GM19238 (cell line): Measurements from ENCODE around the gene BEGAIN.

ENCODE experiments used
- DNase-seq: peaks from one replicate; pipeline ENCODE4 v3.0.0; 2011; ENCODE audit warnings: low spot score; ENCODE audit not compliant: insufficient read length

BEGAIN gene

GRCh38 chr14:100587086-100587762, at the start of gene BEGAIN:
Gene BEGAIN, minus strand, starts transcription at chr14:100587417. Its CDS starts 127 bp downstream, at chr14:100587290.
- DNase-seq, result no peak

GRCh38 chr14:100636559-100636958, 49.3 kb upstream of the BEGAIN start:
- no peak for DNase-seq

- no peak for DNase-seq
Measured at GRCh38 chr14:100634026-100634425, 46.8 kb upstream of the BEGAIN start.

- DNase-seq, result no peak
Measured at GRCh38 chr14:100633406-100633805, 46.2 kb upstream of the BEGAIN start.

- no peak for DNase-seq
Measured at GRCh38 chr14:100629696-100630095, 42.5 kb upstream of the BEGAIN start.

GRCh38 chr14:100629098-100629497, 41.9 kb upstream of the BEGAIN start:
- DNase-seq, result no peak

- no peak for DNase-seq
Measured at GRCh38 chr14:100628225-100628624, 41.0 kb upstream of the BEGAIN start.

- DNase-seq, result no peak
Measured at GRCh38 chr14:100626614-100627013, 39.4 kb upstream of the BEGAIN start.

GRCh38 chr14:100623961-100624360, 36.7 kb upstream of the BEGAIN start:
- no peak for DNase-seq

GRCh38 chr14:100623557-100623956, 36.3 kb upstream of the BEGAIN start:
- DNase-seq, result no peak

GRCh38 chr14:100622708-100623485, 35.7 kb upstream of the BEGAIN start:
- no peak for DNase-seq

GRCh38 chr14:100622224-100622623, 35.0 kb upstream of the BEGAIN start:
- DNase-seq, result no peak

- DNase-seq, result no peak
Measured at GRCh38 chr14:100621806-100622205, 34.6 kb upstream of the BEGAIN start.

- no peak for DNase-seq
Measured at GRCh38 chr14:100620255-100621100, 33.3 kb upstream of the BEGAIN start.

GRCh38 chr14:100619396-100620254, 32.4 kb upstream of the BEGAIN start:
- DNase-seq, result no peak

GRCh38 chr14:100618763-100619320, 31.6 kb upstream of the BEGAIN start:
- DNase-seq, result no peak

- no peak for DNase-seq
Measured at GRCh38 chr14:100618318-100618693, 31.1 kb upstream of the BEGAIN start.

GRCh38 chr14:100617410-100618317, 30.4 kb upstream of the BEGAIN start:
- DNase-seq, result no peak

GRCh38 chr14:100616854-100617409, 29.7 kb upstream of the BEGAIN start:
- no peak for DNase-seq
